Stimulated activated CD8-positive, alpha-beta memory T cell treated with anti-CD3 and anti-CD28 coated beads, Interleukin-4, amount 100 ng/mL, for 48 hours (primary cell): Measurements from ENCODE around the gene GALNT12.

Experiments
- DNase-seq: peaks from one replicate; pipeline ENCODE4 v3.0.0-alpha.2; 2020

GALNT12 gene

GRCh38 chr9:98834386-98834785, 26.9 kb downstream of the GALNT12 start:
- no peak for DNase-seq

GRCh38 chr9:98836206-98836605, 28.7 kb downstream of the GALNT12 start:
- DNase-seq, result no peak

GRCh38 chr9:98837516-98837915, 30.0 kb downstream of the GALNT12 start:
- DNase-seq, result no peak

GRCh38 chr9:98838155-98838867, 30.8 kb downstream of the GALNT12 start:
- no peak for DNase-seq

GRCh38 chr9:98838868-98839565, 31.5 kb downstream of the GALNT12 start:
- DNase-seq, result no peak

GRCh38 chr9:98839724-98840123, 32.3 kb downstream of the GALNT12 start:
- no peak for DNase-seq

GRCh38 chr9:98842510-98842909, 35.0 kb downstream of the GALNT12 start:
- no peak for DNase-seq

- DNase-seq, result no peak
These were observed 38.6 kb downstream of the GALNT12 start for GRCh38 chr9:98846081-98846480.

- DNase-seq, result no peak
These were observed 39.4 kb downstream of the GALNT12 start for GRCh38 chr9:98846879-98847278.

GRCh38 chr9:98848450-98849149, 41.1 kb downstream of the GALNT12 start:
- peak; percentile 90 for DNase-seq

- DNase-seq, result no peak
These were observed 42.1 kb downstream of the GALNT12 start for GRCh38 chr9:98849563-98849962.

- no peak for DNase-seq
These were observed 43.6 kb downstream of the GALNT12 start for GRCh38 chr9:98850851-98851729.

GRCh38 chr9:98851730-98852459, 44.4 kb downstream of the GALNT12 start:
- DNase-seq, result peak; percentile 62

- no peak for DNase-seq
These were observed 44.9 kb downstream of the GALNT12 start for GRCh38 chr9:98852460-98852734.

GRCh38 chr9:98852961-98853360, 45.5 kb downstream of the GALNT12 start:
- DNase-seq, result no peak

- DNase-seq, result no peak
These were observed 46.8 kb downstream of the GALNT12 start for GRCh38 chr9:98854266-98854665.

- DNase-seq, result no peak
These were observed 48.1 kb downstream of the GALNT12 start for GRCh38 chr9:98855592-98855991.

- DNase-seq, result no peak
These were observed 49.5 kb downstream of the GALNT12 start for GRCh38 chr9:98856982-98857381.

- no peak for DNase-seq
These were observed 52.5 kb downstream of the GALNT12 start for GRCh38 chr9:98859941-98860340.

GRCh38 chr9:98860871-98861293, 53.4 kb downstream of the GALNT12 start:
- no peak for DNase-seq

- DNase-seq, result no peak
These were observed 54.5 kb downstream of the GALNT12 start for GRCh38 chr9:98861781-98862504.

GRCh38 chr9:98862936-98863335, 55.5 kb downstream of the GALNT12 start:
- no peak for DNase-seq
